Neural crest cell (in vitro differentiated cells): ENCODE data around the gene SGCE. TPM values are rescaled to one million over a fixed set of nuclear protein-coding genes. Genes with fewer than 3 reads are reported as not detected.

Experiments used
- DNase-seq: peaks from one replicate; pipeline ENCODE4 v3.0.0; 2021; ENCODE audit warnings: low read depth, mixed read lengths, low spot score
- H3K27ac Mint-ChIP-seq: one replicate; pipeline ENCODE4 v1.8.0; 2021; ENCODE audit warnings: mild to moderate bottlenecking, mixed read lengths; ENCODE audit not compliant: unreplicated experiment
- H3K27me3 Mint-ChIP-seq: 2 replicates; pipeline ENCODE4 v1.8.0; 2021; ENCODE audit warnings: low read depth, mild to moderate bottlenecking, mixed read lengths
- H3K36me3 Mint-ChIP-seq: 2 replicates; pipeline ENCODE4 v1.8.0; 2021; ENCODE audit warnings: low read depth, mild to moderate bottlenecking, mixed read lengths
- H3K4me1 Mint-ChIP-seq: 2 replicates; pipeline ENCODE4 v1.8.0; 2021; ENCODE audit warnings: mixed read lengths
- H3K4me3 Mint-ChIP-seq: one replicate; pipeline ENCODE4 v1.8.0; 2021; ENCODE audit warnings: mild to moderate bottlenecking, mixed read lengths
- H3K9me3 Mint-ChIP-seq: 2 replicates; pipeline ENCODE4 v1.8.0; 2021; ENCODE audit warnings: mixed read lengths
- CTCF ChIP-seq: fragments of 200-600 bp; sonication (generic); conservative IDR thresholded peaks from 2 replicates; pipeline ENCODE4 v1.5.0; 2021; ENCODE audit warnings: antibody characterized with exemption, mild to moderate bottlenecking
- total RNA-seq: library from RNA; stranded (reverse); gene quantifications from 2 replicates; pipeline ENCODE4 v1.2.1, GENCODE V29; 2021

The SGCE gene
- total RNA-seq, 1 donor from 2014 or later, result 44.9 TPM

GRCh38 chr7:94567396-94567795, 88.5 kb downstream of the SGCE start:
- no peak for DNase-seq
- Mint-ChIP-seq H3K27ac (no peak overlapping the region), H3K36me3 (peaks cover 18% of the 10 kb centered on the region), H3K27me3 (no peaks in the 10 kb centered on the region), H3K4me1 (no peaks in the 10 kb centered on the region), H3K9me3 (peaks cover 5% of the 10 kb centered on the region), H3K4me3 (no peak overlapping the region)
- no peak for TF ChIP-seq CTCF

GRCh38 chr7:94565247-94565894, 90.6 kb downstream of the SGCE start:
- peaks cover 9% of the 10 kb centered on the region for H3K36me3 Mint-ChIP-seq
- H3K4me3 Mint-ChIP-seq, result no peak overlapping the region
- TF ChIP-seq CTCF, result no peak
- H3K27me3 Mint-ChIP-seq, result no peaks in the 10 kb centered on the region
- no peak for DNase-seq
- H3K27ac Mint-ChIP-seq, result no peak overlapping the region
- peaks cover 2% of the 10 kb centered on the region for H3K9me3 Mint-ChIP-seq
- no peaks in the 10 kb centered on the region for H3K4me1 Mint-ChIP-seq

GRCh38 chr7:94562525-94562924, 93.4 kb downstream of the SGCE start:
- Mint-ChIP-seq H3K4me1 (no peaks in the 10 kb centered on the region), H3K4me3 (no peak overlapping the region), H3K36me3 (peaks cover 12% of the 10 kb centered on the region), H3K27me3 (no peaks in the 10 kb centered on the region), H3K9me3 (peaks cover 2% of the 10 kb centered on the region), H3K27ac (no peak overlapping the region)
- no peak for DNase-seq
- TF ChIP-seq CTCF, result no peak

- no peak overlapping the region for H3K27ac Mint-ChIP-seq
- peaks cover 2% of the 10 kb centered on the region for H3K9me3 Mint-ChIP-seq
- peaks cover 12% of the 10 kb centered on the region for H3K36me3 Mint-ChIP-seq
- no peaks in the 10 kb centered on the region for H3K27me3 Mint-ChIP-seq
- TF ChIP-seq CTCF, result no peak
- H3K4me1 Mint-ChIP-seq, result no peaks in the 10 kb centered on the region
- DNase-seq, result no peak
- no peak overlapping the region for H3K4me3 Mint-ChIP-seq
Measured at GRCh38 chr7:94561841-94562514, 94.0 kb downstream of the SGCE start.

- H3K4me1 Mint-ChIP-seq, result no peaks in the 10 kb centered on the region
- H3K4me3 Mint-ChIP-seq, result no peak overlapping the region
- peaks cover 14% of the 10 kb centered on the region for H3K36me3 Mint-ChIP-seq
- peaks cover 2% of the 10 kb centered on the region for H3K9me3 Mint-ChIP-seq
- TF ChIP-seq CTCF, result no peak
- no peak for DNase-seq
- H3K27me3 Mint-ChIP-seq, result no peaks in the 10 kb centered on the region
- no peak overlapping the region for H3K27ac Mint-ChIP-seq
Measured at GRCh38 chr7:94559972-94560371, 96.0 kb downstream of the SGCE start.
